Adrenal gland (tissue), 19 donors: Measurements from ENCODE around the gene OR2C3. TPM values are rescaled to one million over a fixed set of nuclear protein-coding genes. Genes with fewer than 3 reads are reported as not detected.

Source experiments
- DNase-seq, 7 donors: peaks; one replicate each; pipeline ENCODE4 v3.0.0-alpha.2; 2019 to 2020
- H3K27ac ChIP-seq, 5 donors: fragments of 200-600 bp; sonication (generic) in 4 of 5; 1 replicate in 3 of 5; 2 replicates in 2 of 5; pipeline versions ENCODE4 v1.5.1 to v1.8.0; 2016 to 2020; ENCODE audit warnings: mild to moderate bottlenecking in 1 of 5
- H3K27me3 ChIP-seq: fragments of 200-600 bp; 2 replicates; pipeline ENCODE4 v1.8.0; 2021
- H3K36me3 ChIP-seq, 2 donors: fragments of 200-600 bp; replicated peaks in 1 of 2; 1 replicate in 1 of 2; 2 replicates in 1 of 2; pipeline versions ENCODE4 v1.5.1 to v1.8.0; 2018 to 2022
- H3K4me1 ChIP-seq, 2 donors: fragments of 200-600 bp; replicated peaks in 1 of 2; 1 replicate in 1 of 2; 2 replicates in 1 of 2; pipeline versions ENCODE4 v1.5.1 to v1.8.0; 2018 to 2021
- H3K4me3 ChIP-seq, 4 donors: fragments of 200-600 bp; sonication (generic) in 3 of 4; one replicate each; pipeline ENCODE4 v1.5.1; 2016 to 2018
- H3K9me3 ChIP-seq, 3 donors: fragments of 200-600 bp; sonication (generic) in 1 of 3; replicated peaks in 1 of 3; 1 replicate in 2 of 3; 2 replicates in 1 of 3; pipeline versions ENCODE4 v1.5.1 to v1.8.0; 2016 to 2021
- POLR2A ChIP-seq, 2 donors: fragments of 450-650 bp; IDR thresholded peaks; one replicate each; pipeline ENCODE4 v1.6.1; 2017; ENCODE audit warnings: antibody characterized with exemption in 2 of 2, mild to moderate bottlenecking in 2 of 2, moderate library complexity in 1 of 2
- WGBS, 4 donors: extraction: QIAGEN DNeasy Blood & Tissue Kit in 2 of 4; methylation state at CpG; one replicate each; pipeline versions ENCODE4 v1.1.5 to v1.1.7; 2013 to 2017; 5-methylcytosine and 5-hydroxymethylcytosine counted together
- intact Hi-C, 2 donors: fragments of 100-400 bp; cut with DNase I; formaldehyde crosslinking; loops; one replicate each; pipeline versions ENCODE4 v1.14.1 to v1.15.0; 2022 to 2023
- long read RNA-seq, 10 donors: library from polyadenylated mRNA in 3 of 10; unstranded in 2 of 10; stranded (forward) in 1 of 10; transcript quantifications; one replicate each; pipeline ENCODE4 v2.0.0 and lab custom pipeline, GENCODE V29; 2021 to 2026
- polyA plus RNA-seq, 3 donors: library from polyadenylated mRNA; stranded (reverse); fragments of 200-250 nt in 2 of 3; fragments of 350-450 nt in 1 of 3; fragmentation: Illumina TruSeq in 1 of 3; extraction: RNeasy Lipid Tissue Mini Kit (QIAGEN cat#74804) in 1 of 3; gene quantifications; one replicate each; pipeline ENCODE4 v1.2.3, GENCODE V29; 2013 to 2014
- total RNA-seq, 9 donors: library from RNA; depleted of rRNA in 4 of 9; stranded (reverse); fragments of >200 nt in 4 of 9; fragments of 120-200 nt in 1 of 9; fragmentation: NEBNext Ultra II Directional in 1 of 9; extraction: Animal tissue kit (Norgen Biotek cat#: 25700) in 1 of 9; gene quantifications; one replicate each; pipeline versions ENCODE4 v1.1.0 to v1.2.4, GENCODE V29; 2013 to 2023
- TF ChIP-seq, protein P1 (sequence below), 6 experiments: fragments of 450-650 bp in 4 of 6; fragments of 200-600 bp in 2 of 6; sonication (generic) in 1 of 6; IDR thresholded peaks; 1 replicate in 5 of 6; 2 replicates in 1 of 6; pipeline versions ENCODE4 v1.5.1 to v1.8.0; 2016 to 2021; ENCODE audit warnings: antibody characterized with exemption in 6 of 6, mild to moderate bottlenecking in 2 of 6, moderate library complexity in 1 of 6
- donor health status: healthy with polysubstance abuse.
- donor health status: Bipolar disorder and iron deficiency.
- donor health status: DM: yes; HTN: yes; CAD: no.
- donor health status: DM: no; HTN: no; CAD: no.
- donor health status: DM: no; HTN: no; CAD: no.
- donor health status: DM: yes; HTN: yes; CAD: no.

Gene OR2C3
- total RNA-seq (under 1 TPM in 1 of 9 donors, not detected in 8; 0.11 TPM), polyA plus RNA-seq (under 1 TPM in 1 of 3 donors, not detected in 2; 0.02 TPM)
- long read RNA-seq, donor 1: 0 reads
- long read RNA-seq, donor 2: 0 reads
- long read RNA-seq, donor 3: 0 reads
- long read RNA-seq, donor 4: 0 reads
- long read RNA-seq, donor 5: 0 reads
- long read RNA-seq, donor 6: 0 reads
- long read RNA-seq, donor 7: 0 reads
- long read RNA-seq, donor 8: 0 reads
- long read RNA-seq, donor 9: 0 reads
- long read RNA-seq, donor 10: 0 reads

DNA sequence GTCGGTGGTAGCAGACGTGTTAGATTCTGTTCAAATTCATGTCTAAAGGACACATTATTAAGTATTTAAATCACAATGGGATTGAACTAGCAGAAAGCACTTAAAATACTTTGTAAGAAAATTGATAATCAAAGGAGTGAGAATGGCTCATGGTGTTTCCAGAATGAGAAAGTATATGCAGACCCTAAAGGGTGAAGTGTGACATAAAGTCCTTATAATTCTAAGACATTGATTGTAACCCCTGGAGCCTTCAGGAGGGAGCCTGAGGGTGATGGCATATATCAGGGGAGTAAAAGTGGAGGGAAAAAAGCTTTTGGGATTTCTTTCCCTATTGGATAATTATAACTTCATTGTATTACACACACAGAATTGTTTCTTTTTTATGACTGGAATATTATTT is at the start of gene OR2C3:
Gene OR2C3, minus strand, starts transcription at position 101 of the 400 bp plus-strand sequence. CDS start 3,929 bp downstream, outside the sequence.
- no peak for DNase-seq
- TF ChIP-seq, protein P1, sequence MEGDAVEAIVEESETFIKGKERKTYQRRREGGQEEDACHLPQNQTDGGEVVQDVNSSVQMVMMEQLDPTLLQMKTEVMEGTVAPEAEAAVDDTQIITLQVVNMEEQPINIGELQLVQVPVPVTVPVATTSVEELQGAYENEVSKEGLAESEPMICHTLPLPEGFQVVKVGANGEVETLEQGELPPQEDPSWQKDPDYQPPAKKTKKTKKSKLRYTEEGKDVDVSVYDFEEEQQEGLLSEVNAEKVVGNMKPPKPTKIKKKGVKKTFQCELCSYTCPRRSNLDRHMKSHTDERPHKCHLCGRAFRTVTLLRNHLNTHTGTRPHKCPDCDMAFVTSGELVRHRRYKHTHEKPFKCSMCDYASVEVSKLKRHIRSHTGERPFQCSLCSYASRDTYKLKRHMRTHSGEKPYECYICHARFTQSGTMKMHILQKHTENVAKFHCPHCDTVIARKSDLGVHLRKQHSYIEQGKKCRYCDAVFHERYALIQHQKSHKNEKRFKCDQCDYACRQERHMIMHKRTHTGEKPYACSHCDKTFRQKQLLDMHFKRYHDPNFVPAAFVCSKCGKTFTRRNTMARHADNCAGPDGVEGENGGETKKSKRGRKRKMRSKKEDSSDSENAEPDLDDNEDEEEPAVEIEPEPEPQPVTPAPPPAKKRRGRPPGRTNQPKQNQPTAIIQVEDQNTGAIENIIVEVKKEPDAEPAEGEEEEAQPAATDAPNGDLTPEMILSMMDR (IDR thresholded peaks at IDR 0.05): no peak
- TF ChIP-seq POLR2A (IDR thresholded peaks at IDR 0.05): no peak

DNA sequence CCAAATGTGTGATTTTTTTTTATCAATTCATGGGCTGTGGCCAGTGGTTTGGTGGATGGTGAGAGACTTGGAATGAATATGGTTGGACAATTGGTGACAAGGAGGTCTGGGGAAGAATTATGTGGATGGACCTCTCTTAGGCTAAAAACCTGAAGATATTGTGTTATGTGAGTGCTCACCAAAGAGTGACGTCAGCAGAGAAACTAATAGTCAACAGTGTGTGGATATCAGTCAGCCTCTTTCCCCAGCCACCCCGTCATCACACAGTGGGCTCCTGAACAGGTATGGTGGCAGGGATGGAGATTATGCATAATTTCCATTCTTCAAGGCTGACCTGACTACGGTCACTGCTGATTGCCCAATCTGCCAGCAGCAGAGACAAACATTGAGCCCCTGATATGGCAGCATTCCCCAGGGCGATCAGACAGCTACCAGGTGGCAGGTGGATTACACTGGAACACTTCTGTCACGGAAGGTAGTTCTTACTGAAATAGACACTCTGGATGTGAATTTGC is 42.8 kb upstream of the OR2C3 start:
- no peak for DNase-seq
- intact Hi-C loops: no loop called here
- WGBS, 4 donors: 73 to 81% (median 78%) methylated on average over 4 to 5 of the region's 5 CpGs
- no peak for TF ChIP-seq POLR2A (IDR thresholded peaks at IDR 0.05)
- Histone ChIP-seq H3K4me3 (no peak overlapping the region), H3K27ac (no peak overlapping the region), H3K4me1 (no peaks in the 10 kb centered on the region), H3K36me3 (no peaks in the 10 kb centered on the region), H3K9me3 (no peaks in the 10 kb centered on the region), H3K27me3 (no peaks in the 10 kb centered on the region)

More for the DNA sequence above, at the start of gene OR2C3:
- no peaks in the 10 kb centered on the region for H3K27me3 ChIP-seq
- H3K27ac ChIP-seq: no peak within 1 kb of the TSS
- intact Hi-C loops: no loop called here
- WGBS, 4 donors: 75 to 89% (median 78%) methylated on average over 2 of the region's 2 CpGs
- H3K9me3 ChIP-seq: no peaks in the 10 kb centered on the region
- no peaks in the 10 kb centered on the region for H3K4me1 ChIP-seq
- no peak within 1 kb of the TSS for H3K4me3 ChIP-seq
- no peaks in the 10 kb centered on the region for H3K36me3 ChIP-seq

DNA sequence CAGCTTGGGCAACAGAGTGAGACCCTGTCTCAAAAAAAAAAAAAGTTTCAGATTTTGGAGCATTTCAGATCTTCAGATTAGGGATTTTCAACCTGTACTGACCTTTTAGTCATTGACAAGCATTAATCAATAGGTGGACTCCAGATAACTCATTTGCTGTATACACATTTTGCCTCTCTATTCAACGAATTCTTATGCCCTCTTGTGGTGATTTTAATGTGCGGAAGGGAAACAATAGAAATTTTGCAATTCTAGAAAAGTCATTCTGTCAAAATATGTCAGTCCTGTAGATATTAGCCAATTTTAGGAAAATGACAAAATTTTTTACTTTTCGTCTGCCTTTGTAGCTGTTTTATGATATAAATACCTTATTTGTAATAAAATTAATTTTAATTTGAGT is 40.3 kb upstream of the OR2C3 start:
- Histone ChIP-seq H3K4me3 (no peak overlapping the region), H3K27me3 (no peaks in the 10 kb centered on the region), H3K4me1 (no peaks in the 10 kb centered on the region), H3K27ac (no peak overlapping the region), H3K36me3 (no peaks in the 10 kb centered on the region), H3K9me3 (no peaks in the 10 kb centered on the region)
- intact Hi-C loops: no loop called here
- DNase-seq: no peak
- no peak for TF ChIP-seq POLR2A (IDR thresholded peaks at IDR 0.05)
- TF ChIP-seq, protein P1 (IDR thresholded peaks at IDR 0.05): peak in 4 of 6 experiments; percentile 15 to 35 (median 27)
- 24 to 29% (median 25%) methylated on average over 3 of the region's 3 CpGs for WGBS, 4 donors

DNA sequence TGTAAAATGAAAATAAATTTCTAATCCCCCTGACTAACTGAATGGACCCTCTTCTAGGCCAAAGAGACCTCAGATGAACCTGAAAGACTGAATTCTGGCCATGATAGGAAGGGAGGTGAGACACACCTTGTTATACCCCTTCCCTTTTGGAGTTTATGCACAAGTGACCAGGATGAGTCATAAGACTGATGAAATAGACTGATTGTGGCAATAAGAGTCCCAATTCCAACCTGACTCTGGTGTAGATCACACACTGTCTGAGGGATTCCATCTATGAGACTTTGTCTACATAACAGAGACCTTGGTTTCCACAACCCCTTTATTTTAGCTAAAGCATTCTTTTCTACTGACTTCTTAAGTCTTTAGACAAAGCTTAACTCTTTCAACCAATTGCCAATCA is 38.4 kb upstream of the OR2C3 start:
- Histone ChIP-seq H3K9me3 (no peaks in the 10 kb centered on the region), H3K4me1 (no peaks in the 10 kb centered on the region), H3K27me3 (no peaks in the 10 kb centered on the region), H3K27ac (no peak overlapping the region), H3K4me3 (no peak overlapping the region), H3K36me3 (no peaks in the 10 kb centered on the region)
- no peak for TF ChIP-seq POLR2A (IDR thresholded peaks at IDR 0.05)
- TF ChIP-seq, protein P1 (IDR thresholded peaks at IDR 0.05): no peak
- intact Hi-C loops: no loop called here
- DNase-seq: no peak

DNA sequence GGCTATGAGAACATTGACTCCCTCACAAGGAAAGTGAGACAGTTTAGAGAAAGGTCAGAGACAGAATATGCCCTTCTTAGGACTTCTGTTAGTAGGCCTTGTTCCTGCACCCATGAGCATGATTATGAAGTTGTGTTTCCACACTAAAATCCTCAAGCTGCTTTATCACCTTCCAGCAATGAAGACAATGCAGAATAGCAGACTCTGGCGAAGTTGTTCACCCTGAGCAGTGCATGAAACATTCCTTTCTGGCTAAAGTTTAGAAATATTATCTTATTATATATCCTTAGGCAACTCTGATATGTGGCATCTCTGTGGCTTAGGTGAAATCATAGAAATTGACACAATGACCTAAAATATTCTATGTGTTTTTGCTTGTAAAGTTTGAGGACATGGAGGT is 38.0 kb upstream of the OR2C3 start:
- no peak for TF ChIP-seq POLR2A (IDR thresholded peaks at IDR 0.05)
- TF ChIP-seq, protein P1 (IDR thresholded peaks at IDR 0.05): no peak
- WGBS, 4 donors: 47 to 94% (median 67%) methylated on average over 1 of the region's 1 CpG
- Histone ChIP-seq H3K4me3 (no peak overlapping the region), H3K9me3 (no peaks in the 10 kb centered on the region), H3K36me3 (no peaks in the 10 kb centered on the region), H3K4me1 (no peaks in the 10 kb centered on the region), H3K27me3 (no peaks in the 10 kb centered on the region), H3K27ac (no peak overlapping the region)
- no peak for DNase-seq
- intact Hi-C loops: no loop called here
